Measurements from ENCODE around the gene BPI.

DNA sequence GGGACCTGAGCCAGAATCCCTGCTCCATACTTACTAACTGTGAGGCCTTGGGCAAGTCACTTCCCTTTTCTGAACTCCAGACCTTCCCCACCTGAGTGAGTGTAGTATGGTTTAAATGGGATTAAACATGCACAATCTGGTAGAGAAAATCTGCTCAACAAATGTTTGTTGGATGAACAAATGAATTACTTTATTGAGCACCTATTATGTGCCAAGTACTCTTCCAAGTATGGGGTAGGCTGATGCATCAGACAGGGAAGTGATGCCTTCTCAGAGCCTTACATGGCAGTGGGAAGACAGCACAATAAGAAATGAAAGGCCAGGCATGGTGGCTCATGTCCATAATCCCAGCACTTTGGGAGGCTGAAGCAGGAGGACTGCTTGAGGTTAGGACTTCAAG, 27.3 kb downstream of the BPI start:
- TF ChIP-seq TEAD4 (IDR thresholded peaks at IDR 0.05; ENCODE audit: borderline replicate concordance, insufficient read depth) (no peak), RFX5 (IDR thresholded peaks at IDR 0.05; ENCODE audit: low read length) (no peak), EP300 (IDR thresholded peaks at IDR 0.05; ENCODE audit: borderline replicate concordance in 1 of 2, low read depth in 1 of 2, low read length in 1 of 2) (no peak), TAF1 (IDR thresholded peaks at IDR 0.05; ENCODE audit: borderline replicate concordance, low read depth, low read length) (no peak), RXRA (IDR thresholded peaks at IDR 0.05; ENCODE audit: borderline replicate concordance, low read depth) (no peak)
- TF ChIP-seq, protein P1, sequence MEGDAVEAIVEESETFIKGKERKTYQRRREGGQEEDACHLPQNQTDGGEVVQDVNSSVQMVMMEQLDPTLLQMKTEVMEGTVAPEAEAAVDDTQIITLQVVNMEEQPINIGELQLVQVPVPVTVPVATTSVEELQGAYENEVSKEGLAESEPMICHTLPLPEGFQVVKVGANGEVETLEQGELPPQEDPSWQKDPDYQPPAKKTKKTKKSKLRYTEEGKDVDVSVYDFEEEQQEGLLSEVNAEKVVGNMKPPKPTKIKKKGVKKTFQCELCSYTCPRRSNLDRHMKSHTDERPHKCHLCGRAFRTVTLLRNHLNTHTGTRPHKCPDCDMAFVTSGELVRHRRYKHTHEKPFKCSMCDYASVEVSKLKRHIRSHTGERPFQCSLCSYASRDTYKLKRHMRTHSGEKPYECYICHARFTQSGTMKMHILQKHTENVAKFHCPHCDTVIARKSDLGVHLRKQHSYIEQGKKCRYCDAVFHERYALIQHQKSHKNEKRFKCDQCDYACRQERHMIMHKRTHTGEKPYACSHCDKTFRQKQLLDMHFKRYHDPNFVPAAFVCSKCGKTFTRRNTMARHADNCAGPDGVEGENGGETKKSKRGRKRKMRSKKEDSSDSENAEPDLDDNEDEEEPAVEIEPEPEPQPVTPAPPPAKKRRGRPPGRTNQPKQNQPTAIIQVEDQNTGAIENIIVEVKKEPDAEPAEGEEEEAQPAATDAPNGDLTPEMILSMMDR (IDR thresholded peaks at IDR 0.05) = no peak
- TF ChIP-seq, protein P2, sequence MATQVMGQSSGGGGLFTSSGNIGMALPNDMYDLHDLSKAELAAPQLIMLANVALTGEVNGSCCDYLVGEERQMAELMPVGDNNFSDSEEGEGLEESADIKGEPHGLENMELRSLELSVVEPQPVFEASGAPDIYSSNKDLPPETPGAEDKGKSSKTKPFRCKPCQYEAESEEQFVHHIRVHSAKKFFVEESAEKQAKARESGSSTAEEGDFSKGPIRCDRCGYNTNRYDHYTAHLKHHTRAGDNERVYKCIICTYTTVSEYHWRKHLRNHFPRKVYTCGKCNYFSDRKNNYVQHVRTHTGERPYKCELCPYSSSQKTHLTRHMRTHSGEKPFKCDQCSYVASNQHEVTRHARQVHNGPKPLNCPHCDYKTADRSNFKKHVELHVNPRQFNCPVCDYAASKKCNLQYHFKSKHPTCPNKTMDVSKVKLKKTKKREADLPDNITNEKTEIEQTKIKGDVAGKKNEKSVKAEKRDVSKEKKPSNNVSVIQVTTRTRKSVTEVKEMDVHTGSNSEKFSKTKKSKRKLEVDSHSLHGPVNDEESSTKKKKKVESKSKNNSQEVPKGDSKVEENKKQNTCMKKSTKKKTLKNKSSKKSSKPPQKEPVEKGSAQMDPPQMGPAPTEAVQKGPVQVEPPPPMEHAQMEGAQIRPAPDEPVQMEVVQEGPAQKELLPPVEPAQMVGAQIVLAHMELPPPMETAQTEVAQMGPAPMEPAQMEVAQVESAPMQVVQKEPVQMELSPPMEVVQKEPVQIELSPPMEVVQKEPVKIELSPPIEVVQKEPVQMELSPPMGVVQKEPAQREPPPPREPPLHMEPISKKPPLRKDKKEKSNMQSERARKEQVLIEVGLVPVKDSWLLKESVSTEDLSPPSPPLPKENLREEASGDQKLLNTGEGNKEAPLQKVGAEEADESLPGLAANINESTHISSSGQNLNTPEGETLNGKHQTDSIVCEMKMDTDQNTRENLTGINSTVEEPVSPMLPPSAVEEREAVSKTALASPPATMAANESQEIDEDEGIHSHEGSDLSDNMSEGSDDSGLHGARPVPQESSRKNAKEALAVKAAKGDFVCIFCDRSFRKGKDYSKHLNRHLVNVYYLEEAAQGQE (IDR thresholded peaks at IDR 0.05; ENCODE audit: low read depth, low read length) = no peak

Data from SK-N-SH (cell line).